HepG2 (cell line): ENCODE results near the gene GRB10. TPM values are rescaled to one million over a fixed set of nuclear protein-coding genes. Genes with fewer than 3 reads are reported as not detected.

Experiments used
- FOSL2 ChIP-seq: sonication (generic); formaldehyde crosslinking; IDR thresholded peaks from 2 replicates; pipeline ENCODE4 v1.4.0; 2020; ENCODE audit warnings: missing genetic modification reagents
- FOXK1 ChIP-seq: sonication (generic); formaldehyde crosslinking; IDR thresholded peaks from 2 replicates; pipeline ENCODE4 v1.4.0; 2020; ENCODE audit warnings: low read depth, missing genetic modification reagents, borderline replicate concordance
- JUND ChIP-seq: sonication (generic); formaldehyde crosslinking; IDR thresholded peaks from 2 replicates; pipeline ENCODE4 v1.8.0; 2022; ENCODE audit warnings: mild to moderate bottlenecking, missing genetic modification reagents
- KDM5B ChIP-seq: sonication (generic); formaldehyde crosslinking; IDR thresholded peaks from 2 replicates; pipeline ENCODE4 v1.4.0; 2020; ENCODE audit warnings: missing genetic modification reagents, mild to moderate bottlenecking, borderline replicate concordance
- KMT2A ChIP-seq: sonication (generic); formaldehyde crosslinking; IDR thresholded peaks from 2 replicates; pipeline ENCODE4 v1.4.0; 2020; ENCODE audit warnings: missing genetic modification reagents
- NFIB ChIP-seq: sonication (generic); formaldehyde crosslinking; IDR thresholded peaks from 2 replicates; pipeline ENCODE4 v1.9.0; 2021; ENCODE audit warnings: missing genetic modification reagents, mild to moderate bottlenecking, borderline replicate concordance
- NFKB2 ChIP-seq: sonication (generic); formaldehyde crosslinking; IDR thresholded peaks from 2 replicates; pipeline ENCODE4 v1.4.0; 2020; ENCODE audit warnings: missing genetic modification reagents, borderline replicate concordance
- NONO ChIP-seq, 2 experiments: fragments of 450-650 bp in 1 of 2; sonication (generic) in 1 of 2; formaldehyde crosslinking in 1 of 2; IDR thresholded peaks in 1 of 2; conservative IDR thresholded peaks in 1 of 2; 2 replicates each; pipeline versions ENCODE4 v1.6.1 to v1.8.0; 2017 to 2022; ENCODE audit warnings: mild to moderate bottlenecking in 1 of 2, missing genetic modification reagents in 1 of 2, moderate library complexity in 1 of 2
- SRSF1 ChIP-seq: fragments of 200-400 bp; formaldehyde crosslinking; optimal IDR thresholded peaks from 2 replicates; pipeline ENCODE3; 2017; ENCODE audit warnings: mild to moderate bottlenecking, low read depth, low read length, moderate library complexity
- U2AF1 ChIP-seq: fragments of 200-400 bp; formaldehyde crosslinking; optimal IDR thresholded peaks from 2 replicates; pipeline ENCODE3; 2017; ENCODE audit warnings: mild to moderate bottlenecking, low read depth, low read length
- ZSCAN31 ChIP-seq: sonication (generic); formaldehyde crosslinking; IDR thresholded peaks from 2 replicates; pipeline ENCODE4 v1.5.0; 2020; ENCODE audit warnings: low read depth, mild to moderate bottlenecking, missing genetic modification reagents
- polyA plus RNA-seq, 8 experiments: library from polyadenylated mRNA; depleted of rRNA in 3 of 8; stranded (reverse) in 7 of 8; unstranded in 1 of 8; fragments of >200 nt; fragmentation: Illumina TruSeq in 4 of 8; extraction: Trizol in 4 of 8; gene quantifications; 2 replicates each; pipeline versions ENCODE4 v1.2.1 to v1.2.3, GENCODE V29; 2011 to 2016; ENCODE audit warnings: low read depth in 4 of 8, missing spikeins in 1 of 8, mixed read lengths in 1 of 8; ENCODE audit not compliant: insufficient read depth in 1 of 8
- total RNA-seq, 5 experiments: library from RNA; depleted of rRNA; stranded (reverse); fragments of >200 nt; fragmentation: Illumina TruSeq; extraction: Trizol; gene quantifications; 2 replicates each; pipeline ENCODE4 v1.2.3, GENCODE V29; 2016; ENCODE audit warnings: low read depth in 1 of 5
- TF ChIP-seq, protein P1 (sequence below): sonication (generic); formaldehyde crosslinking; IDR thresholded peaks from 2 replicates; pipeline ENCODE4 v1.5.0; 2020; ENCODE audit warnings: mild to moderate bottlenecking, missing genetic modification reagents
- TF ChIP-seq, protein P2 (sequence below): sonication (generic); formaldehyde crosslinking; IDR thresholded peaks from 2 replicates; pipeline ENCODE4 v1.4.0; 2020; ENCODE audit warnings: missing genetic modification reagents, mild to moderate bottlenecking, borderline replicate concordance
- TF ChIP-seq, protein P3 (sequence below): sonication (generic); formaldehyde crosslinking; IDR thresholded peaks from 2 replicates; pipeline ENCODE4 v1.4.0; 2020; ENCODE audit warnings: missing genetic modification reagents
- TF ChIP-seq, protein P4 (sequence below): sonication (generic); formaldehyde crosslinking; IDR thresholded peaks from 2 replicates; pipeline ENCODE4 v1.8.1; 2022; ENCODE audit warnings: mild to moderate bottlenecking, missing genetic modification reagents
- TF ChIP-seq, protein P5 (sequence below): sonication (generic); formaldehyde crosslinking; IDR thresholded peaks from 2 replicates; pipeline ENCODE4 v1.5.1; 2020; ENCODE audit warnings: mild to moderate bottlenecking, missing genetic modification reagents, moderate library complexity

Gene GRB10
- total and polyA plus RNA-seq, 2 of the 13 experiments (the other 11 are each of a cell fraction or from before 2014, with no cell fraction given), result 4.0 to 6.8 TPM

DNA sequence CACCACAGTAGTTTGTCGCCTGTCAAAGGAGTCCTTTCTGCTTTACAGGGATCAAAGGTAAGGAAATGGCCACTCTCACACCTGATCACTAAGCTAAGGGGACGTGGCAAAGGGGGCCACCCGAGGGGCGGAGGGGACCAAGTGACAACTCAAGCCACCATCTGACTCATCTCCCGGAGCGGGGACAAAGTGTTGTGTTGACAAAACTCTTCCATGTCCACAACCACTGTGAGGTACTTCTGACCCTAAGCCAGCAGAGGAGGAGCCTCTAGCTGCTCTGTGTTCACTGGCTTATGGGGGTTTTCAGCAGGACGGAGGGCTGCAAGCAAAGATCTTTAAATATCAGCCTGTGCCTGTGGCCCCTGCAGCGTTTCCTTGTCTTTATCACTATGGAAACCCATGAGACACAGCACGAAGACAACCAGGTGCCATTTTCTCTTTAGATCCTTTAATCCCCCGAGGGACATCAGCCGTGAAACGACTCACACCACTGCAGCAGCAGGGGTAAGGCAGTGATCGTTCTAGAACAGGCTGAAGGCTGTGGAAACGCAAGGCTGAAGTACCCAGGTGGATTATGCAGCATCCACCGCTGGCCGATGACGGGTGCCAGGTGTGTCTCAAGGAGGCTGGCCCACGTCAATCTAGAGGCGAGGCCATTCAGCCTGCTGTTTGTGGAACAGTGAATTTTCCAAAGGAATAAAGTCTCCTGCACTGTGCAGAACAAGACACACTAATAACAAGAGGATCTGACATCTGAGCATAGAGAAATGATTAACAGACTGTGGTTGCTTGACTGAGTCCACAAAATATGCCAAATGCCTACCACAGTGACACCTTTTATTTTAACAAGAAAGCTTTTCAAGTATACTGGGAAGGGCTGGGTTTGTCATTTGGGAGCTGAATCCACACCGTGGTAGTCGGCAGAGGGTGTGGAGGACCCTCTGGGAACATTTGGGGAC is 190.9 kb downstream of the GRB10 start (continued):
- TF ChIP-seq KMT2A (peak; percentile 42; the same call in 1 of the 2 replicates), ZSCAN31 (peak; percentile 59; the same call in 1 of the 2 replicates), NFKB2 (CRISPR knock-in tag) (peak; percentile 49; the same call in 1 of the 2 replicates), FOSL2 (peak; percentile 94), FOXK1 (CRISPR knock-in tag) (peak; percentile 70), U2AF1 (no peak), SRSF1 (no peak), NFIB (no peak), KDM5B (peak; percentile 27; the same call in 1 of the 2 replicates), JUND (CRISPR knock-in tag) (peak; percentile 71), NONO (IDR thresholded peaks at IDR 0.05) (no peak), NONO (CRISPR knock-in tag; conservative IDR thresholded peaks at IDR 0.05) (peak; percentile 13; the same call in 1 of the 2 replicates)
- TF ChIP-seq, protein P1, sequence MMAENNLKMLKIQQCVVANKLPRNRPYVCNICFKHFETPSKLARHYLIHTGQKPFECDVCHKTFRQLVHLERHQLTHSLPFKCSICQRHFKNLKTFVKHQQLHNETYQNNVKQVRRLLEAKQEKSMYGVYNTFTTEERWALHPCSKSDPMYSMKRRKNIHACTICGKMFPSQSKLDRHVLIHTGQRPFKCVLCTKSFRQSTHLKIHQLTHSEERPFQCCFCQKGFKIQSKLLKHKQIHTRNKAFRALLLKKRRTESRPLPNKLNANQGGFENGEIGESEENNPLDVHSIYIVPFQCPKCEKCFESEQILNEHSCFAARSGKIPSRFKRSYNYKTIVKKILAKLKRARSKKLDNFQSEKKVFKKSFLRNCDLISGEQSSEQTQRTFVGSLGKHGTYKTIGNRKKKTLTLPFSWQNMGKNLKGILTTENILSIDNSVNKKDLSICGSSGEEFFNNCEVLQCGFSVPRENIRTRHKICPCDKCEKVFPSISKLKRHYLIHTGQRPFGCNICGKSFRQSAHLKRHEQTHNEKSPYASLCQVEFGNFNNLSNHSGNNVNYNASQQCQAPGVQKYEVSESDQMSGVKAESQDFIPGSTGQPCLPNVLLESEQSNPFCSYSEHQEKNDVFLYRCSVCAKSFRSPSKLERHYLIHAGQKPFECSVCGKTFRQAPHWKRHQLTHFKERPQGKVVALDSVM (CRISPR knock-in tag), result 0 out of 2 replicates have a peak, but pooled peaks have one; percentile 20
- TF ChIP-seq, protein P2, sequence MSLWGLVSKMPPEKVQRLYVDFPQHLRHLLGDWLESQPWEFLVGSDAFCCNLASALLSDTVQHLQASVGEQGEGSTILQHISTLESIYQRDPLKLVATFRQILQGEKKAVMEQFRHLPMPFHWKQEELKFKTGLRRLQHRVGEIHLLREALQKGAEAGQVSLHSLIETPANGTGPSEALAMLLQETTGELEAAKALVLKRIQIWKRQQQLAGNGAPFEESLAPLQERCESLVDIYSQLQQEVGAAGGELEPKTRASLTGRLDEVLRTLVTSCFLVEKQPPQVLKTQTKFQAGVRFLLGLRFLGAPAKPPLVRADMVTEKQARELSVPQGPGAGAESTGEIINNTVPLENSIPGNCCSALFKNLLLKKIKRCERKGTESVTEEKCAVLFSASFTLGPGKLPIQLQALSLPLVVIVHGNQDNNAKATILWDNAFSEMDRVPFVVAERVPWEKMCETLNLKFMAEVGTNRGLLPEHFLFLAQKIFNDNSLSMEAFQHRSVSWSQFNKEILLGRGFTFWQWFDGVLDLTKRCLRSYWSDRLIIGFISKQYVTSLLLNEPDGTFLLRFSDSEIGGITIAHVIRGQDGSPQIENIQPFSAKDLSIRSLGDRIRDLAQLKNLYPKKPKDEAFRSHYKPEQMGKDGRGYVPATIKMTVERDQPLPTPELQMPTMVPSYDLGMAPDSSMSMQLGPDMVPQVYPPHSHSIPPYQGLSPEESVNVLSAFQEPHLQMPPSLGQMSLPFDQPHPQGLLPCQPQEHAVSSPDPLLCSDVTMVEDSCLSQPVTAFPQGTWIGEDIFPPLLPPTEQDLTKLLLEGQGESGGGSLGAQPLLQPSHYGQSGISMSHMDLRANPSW (CRISPR knock-in tag), result 0 out of 2 replicates have a peak, but pooled peaks have one; percentile 65
- TF ChIP-seq, protein P3, sequence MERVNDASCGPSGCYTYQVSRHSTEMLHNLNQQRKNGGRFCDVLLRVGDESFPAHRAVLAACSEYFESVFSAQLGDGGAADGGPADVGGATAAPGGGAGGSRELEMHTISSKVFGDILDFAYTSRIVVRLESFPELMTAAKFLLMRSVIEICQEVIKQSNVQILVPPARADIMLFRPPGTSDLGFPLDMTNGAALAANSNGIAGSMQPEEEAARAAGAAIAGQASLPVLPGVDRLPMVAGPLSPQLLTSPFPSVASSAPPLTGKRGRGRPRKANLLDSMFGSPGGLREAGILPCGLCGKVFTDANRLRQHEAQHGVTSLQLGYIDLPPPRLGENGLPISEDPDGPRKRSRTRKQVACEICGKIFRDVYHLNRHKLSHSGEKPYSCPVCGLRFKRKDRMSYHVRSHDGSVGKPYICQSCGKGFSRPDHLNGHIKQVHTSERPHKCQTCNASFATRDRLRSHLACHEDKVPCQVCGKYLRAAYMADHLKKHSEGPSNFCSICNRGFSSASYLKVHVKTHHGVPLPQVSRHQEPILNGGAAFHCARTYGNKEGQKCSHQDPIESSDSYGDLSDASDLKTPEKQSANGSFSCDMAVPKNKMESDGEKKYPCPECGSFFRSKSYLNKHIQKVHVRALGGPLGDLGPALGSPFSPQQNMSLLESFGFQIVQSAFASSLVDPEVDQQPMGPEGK (CRISPR knock-in tag), result peak; percentile 56; the same call in 1 of the 2 replicates
- TF ChIP-seq, protein P4, sequence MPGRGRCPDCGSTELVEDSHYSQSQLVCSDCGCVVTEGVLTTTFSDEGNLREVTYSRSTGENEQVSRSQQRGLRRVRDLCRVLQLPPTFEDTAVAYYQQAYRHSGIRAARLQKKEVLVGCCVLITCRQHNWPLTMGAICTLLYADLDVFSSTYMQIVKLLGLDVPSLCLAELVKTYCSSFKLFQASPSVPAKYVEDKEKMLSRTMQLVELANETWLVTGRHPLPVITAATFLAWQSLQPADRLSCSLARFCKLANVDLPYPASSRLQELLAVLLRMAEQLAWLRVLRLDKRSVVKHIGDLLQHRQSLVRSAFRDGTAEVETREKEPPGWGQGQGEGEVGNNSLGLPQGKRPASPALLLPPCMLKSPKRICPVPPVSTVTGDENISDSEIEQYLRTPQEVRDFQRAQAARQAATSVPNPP (CRISPR knock-in tag), result no peak
- TF ChIP-seq, protein P5, sequence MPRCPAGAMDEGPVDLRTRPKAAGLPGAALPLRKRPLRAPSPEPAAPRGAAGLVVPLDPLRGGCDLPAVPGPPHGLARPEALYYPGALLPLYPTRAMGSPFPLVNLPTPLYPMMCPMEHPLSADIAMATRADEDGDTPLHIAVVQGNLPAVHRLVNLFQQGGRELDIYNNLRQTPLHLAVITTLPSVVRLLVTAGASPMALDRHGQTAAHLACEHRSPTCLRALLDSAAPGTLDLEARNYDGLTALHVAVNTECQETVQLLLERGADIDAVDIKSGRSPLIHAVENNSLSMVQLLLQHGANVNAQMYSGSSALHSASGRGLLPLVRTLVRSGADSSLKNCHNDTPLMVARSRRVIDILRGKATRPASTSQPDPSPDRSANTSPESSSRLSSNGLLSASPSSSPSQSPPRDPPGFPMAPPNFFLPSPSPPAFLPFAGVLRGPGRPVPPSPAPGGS (CRISPR knock-in tag), result peak; percentile 68; the same call in 1 of the 2 replicates
